ENCODE data around the gene SERTAD3.
"Not testable (repeated sequence)": the region's sequence is repeated elsewhere in the genome, so short reads cannot be mapped to it uniquely, and the experiment has no call there.

SERTAD3 gene

DNA sequence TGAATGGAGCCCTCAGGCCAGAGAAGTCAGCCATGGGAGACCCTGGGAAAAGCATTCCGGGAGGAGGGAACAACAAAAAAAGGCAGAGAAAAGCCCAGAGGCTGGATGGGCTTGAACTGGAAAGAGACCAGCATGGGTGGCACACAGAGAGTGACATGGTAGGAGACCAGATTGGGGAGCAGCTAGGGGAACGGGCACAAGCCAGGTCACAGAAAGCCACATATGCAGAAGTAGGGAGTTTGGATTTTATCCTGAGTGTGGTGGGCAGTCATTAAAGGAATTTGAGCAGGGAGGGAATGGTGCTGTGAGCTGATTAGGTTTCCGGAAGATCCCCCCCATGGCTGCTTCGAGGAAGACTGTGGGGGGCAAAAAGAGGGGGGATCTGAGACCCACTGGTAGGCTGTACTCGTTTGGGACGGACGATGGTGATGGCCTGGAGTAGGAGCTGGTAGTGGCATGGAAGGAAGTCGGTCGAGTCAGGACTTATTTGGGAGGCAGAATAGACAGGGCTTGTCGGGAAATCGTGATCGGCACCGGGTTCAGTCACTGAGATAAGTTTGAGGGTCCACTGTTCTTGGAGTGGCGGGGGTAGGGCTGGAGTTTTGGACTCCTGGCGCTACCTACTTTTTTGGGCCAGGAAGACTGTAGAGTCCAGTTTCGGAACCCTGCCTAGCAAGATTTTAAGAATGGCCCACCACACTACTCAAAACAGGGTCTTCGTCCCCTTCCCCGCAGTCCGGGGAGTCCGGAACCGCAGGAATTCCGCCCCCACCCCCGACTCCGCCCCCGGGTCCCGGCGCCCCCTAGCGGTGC lies 19.3 kb downstream of the SERTAD3 start:
- FAIRE-seq: no peak

DNA sequence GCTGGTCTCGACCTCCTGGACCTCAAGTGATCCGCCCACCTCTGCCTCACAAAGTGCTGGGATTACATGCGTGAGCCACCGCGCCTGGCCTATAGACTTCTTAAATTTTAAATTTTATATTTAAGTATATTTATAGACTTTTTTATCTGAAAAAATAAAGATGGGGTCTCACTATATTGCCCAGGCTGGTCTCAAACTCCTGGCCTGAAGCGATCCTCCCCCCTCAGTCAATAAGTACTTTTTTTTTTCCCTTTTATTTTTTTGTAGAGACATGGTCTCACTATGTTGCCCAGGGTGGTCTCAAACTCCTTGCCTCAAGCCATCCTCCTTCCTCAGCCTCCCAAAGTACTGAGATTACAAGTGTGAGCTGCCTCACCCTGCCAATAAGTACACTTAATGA lies 20.2 kb downstream of the SERTAD3 start:
- FAIRE-seq: no peak

DNA sequence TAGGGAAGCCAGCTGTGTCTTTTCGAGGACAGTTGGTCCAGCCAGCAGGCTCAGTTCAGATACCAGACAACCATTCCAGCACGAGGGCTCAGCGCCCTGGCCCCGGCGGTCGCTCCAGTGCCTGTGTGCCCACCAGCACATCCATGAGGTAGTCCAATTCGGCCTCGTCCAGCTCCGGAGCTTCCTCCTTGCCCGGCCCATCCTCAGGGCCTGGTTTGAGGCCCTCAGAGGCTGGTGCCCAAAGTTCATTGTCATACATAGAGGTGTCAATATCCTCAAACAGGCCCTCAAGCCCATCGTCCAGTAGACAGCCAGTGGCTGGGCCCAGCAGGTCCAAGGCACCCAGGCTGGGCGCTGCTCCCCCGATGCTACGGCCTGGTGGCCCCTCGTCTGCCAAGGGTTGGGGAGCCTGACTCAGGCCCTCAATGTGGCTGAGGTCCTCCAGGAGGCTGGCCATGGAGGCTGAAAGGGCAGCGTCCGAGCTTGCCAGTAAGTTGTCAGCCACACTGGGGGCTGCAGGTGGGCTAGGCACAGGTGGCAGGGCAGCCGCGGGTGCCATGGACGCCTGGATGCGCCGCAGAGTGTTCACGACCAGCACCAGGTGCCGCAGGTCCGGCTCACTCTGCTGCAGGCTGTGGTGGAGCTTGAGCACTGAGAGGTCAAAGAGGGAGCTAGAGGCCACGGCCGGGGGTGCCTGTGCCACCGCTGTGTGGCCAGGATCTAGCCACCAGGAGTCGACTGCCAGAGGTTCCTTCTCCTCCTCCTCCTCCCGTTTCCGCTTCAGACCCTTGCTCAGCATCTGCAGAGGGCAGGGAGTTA lies 21.2 kb downstream of the SERTAD3 start:
- FAIRE-seq: no peak

DNA sequence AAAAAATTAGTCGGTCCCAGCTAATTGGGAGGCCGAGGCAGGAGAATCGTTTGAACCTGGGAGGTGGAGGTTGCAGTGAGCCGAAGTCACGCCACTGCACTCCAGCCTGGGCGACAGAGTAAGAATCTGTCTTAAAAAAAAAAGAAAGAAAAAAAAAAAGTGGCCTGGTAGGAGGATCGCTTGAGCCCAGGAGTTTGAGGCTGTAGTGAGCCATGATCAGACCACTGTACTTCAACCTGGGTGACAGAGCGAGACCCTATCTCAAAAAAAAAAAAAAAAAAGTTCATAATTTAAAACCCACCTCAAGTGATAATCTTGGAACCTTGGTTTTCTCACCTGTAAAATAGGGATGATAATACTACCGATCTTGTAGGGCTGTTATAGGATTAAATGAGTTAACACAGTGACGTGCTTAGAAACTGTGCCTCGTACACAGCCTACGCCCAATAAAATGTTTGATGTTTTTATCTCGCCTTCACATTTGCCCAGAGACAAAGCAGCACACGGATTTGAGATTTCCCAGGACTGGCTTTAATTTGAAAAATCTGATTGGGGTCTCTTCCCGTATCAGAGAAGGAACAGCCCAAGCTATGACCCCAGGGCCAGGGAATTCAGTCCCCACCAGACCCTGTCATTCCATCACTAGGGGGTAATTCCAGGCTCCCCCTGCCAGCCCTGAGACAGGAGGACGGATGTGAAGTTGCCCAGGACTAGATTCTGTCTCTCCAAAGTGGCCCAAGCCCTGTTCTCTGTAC lies 22.0 kb downstream of the SERTAD3 start:
- FAIRE-seq: no peak

DNA sequence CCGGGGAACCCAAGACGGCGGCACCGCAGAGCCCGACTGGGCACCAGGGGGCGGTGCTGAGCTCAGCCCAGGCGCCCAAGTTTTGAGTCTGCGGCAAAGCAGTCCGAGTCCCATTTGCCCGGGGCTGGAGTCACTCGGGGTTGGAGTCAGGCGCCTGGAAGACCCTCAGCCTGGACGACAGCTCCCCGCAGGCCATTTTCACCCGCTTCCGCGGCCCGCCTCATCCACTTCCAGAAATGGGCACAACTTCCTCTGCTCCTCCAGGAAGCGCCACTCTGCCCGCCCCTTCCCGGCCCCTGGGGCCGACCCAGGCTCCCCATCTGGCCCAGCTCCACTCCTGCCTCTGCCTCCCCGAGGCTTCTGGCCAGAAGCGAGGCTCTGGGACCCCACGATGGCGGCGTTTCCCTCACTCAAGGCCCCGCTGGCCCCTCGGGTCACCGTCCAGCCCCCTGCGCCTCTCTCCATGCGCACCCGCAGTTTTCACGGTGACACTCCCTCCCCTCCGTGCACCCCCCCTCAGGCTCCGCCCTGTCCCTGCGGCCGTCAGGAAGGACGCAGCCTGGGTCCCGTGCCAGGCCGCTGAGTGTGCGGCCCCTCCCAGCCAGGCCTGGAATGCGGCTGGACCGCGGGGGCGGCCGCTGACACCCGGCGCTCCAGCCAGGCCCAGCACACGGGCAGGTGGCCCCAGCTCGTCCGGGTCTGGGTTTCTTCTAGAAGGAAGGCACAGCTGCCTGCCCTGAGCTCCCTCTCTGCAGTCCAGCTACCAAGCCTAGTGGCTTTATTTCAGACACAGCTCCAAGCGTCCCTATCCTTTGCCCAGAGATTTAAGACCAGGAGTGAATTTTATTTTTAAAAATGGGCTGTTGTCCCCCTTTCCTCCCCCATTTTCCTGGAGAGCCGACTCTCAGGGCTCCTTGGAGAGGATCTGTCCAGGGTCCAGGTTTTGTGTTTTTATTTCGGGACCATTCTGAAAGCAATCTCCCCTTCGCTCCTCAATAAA lies 23.1 kb downstream of the SERTAD3 start:
- FAIRE-seq: no peak

DNA sequence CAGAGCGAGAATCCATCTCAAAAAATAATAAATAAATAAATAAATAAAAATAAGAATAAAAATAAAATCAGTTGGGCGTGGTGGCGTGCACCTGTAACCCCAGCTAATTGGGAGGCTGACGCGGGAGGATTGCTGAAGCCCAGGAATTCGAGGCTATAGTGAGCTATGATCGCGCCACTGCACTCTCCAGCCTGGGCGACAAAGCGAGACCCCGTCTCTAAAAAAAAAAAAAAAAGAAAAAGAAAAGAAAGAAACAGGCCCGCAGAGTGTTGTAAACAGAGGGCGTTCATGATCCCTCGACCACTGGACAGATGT lies 23.7 kb downstream of the SERTAD3 start:
- FAIRE-seq: no peak

DNA sequence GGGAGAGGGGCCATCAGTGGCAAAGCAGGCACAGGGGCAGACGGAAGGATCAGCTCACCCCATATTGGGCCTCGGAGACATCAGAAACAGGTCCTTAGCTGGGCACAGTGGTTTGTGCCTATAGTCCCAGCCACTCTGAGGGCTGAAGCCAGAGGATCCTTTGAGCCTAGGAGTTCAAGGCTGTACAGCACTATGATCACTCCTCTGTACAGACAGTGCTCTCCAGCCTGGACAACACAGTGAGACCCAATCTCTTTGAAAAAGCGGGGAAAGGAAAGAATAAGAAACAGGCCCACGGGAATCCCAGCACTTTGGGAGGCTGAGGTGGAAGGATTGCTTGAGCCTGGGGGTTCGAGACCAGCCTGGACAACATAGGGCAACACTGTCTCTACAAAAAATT lies 24.4 kb downstream of the SERTAD3 start:
- FAIRE-seq: no peak

DNA sequence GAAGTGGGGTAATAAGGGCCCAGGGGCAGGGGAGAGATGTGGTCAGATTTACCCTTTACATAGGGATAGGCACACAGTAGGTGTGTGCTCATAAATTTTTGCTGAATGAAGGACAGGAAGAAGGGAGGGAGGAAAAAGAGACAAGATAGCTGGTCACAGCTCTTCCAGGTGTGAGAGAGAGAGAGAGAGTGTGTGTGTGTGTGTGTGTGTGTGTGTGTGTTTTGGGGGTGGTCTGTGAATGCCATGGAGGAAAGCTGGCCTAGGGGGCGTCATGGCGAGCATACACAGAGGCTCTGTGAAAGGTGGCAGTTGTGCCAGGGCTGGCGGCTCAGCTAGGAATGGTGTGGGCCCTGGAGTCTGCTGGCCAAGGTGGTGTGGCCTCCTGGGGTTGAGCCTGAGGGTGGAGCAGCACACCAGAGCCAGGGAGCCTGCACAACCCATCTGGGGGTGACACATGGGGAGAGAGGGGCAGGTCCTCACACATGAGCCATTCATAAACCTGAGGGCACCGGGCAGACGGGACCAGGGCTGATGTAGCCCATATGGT lies 25.0 kb downstream of the SERTAD3 start:
- no peak for FAIRE-seq

DNA sequence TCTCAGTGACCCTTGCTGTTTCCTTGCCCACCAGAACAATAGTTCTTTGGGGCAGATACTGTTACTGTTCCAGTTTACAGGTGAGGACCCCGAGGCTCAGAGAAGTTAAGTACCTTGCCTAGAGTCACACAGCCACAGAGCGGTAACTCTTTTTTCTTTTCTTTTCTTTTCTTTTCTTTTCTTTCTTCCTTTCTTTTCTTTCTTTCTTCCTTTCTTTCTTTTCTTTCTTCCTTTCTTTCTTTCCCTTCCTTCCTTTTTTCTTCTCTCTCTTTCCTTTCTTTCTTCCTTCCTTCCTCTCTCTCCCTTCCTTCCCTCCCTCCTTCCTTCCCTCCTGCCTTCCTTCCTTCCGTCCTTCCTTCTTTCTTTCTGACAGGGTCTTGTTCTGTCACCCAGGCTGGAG lies 26.1 kb downstream of the SERTAD3 start:
- no peak for FAIRE-seq

DNA sequence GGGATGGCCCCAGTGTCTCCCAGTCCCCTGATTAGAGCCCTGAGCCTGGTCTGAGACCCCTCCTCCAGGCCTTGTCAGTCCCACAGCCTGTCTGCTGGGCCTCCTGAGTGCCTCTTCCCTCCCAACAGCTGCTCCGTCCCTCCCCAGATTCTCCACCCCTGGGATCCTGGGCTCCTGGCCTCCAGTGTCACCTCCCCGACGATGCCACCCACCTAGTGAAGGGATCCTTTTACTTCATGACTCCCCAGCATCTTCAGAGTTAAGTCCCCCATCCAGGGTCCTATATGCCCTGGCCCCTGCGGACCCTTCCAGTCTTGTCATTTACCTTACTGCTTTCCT lies 26.5 kb downstream of the SERTAD3 start:
- FAIRE-seq: no peak

DNA sequence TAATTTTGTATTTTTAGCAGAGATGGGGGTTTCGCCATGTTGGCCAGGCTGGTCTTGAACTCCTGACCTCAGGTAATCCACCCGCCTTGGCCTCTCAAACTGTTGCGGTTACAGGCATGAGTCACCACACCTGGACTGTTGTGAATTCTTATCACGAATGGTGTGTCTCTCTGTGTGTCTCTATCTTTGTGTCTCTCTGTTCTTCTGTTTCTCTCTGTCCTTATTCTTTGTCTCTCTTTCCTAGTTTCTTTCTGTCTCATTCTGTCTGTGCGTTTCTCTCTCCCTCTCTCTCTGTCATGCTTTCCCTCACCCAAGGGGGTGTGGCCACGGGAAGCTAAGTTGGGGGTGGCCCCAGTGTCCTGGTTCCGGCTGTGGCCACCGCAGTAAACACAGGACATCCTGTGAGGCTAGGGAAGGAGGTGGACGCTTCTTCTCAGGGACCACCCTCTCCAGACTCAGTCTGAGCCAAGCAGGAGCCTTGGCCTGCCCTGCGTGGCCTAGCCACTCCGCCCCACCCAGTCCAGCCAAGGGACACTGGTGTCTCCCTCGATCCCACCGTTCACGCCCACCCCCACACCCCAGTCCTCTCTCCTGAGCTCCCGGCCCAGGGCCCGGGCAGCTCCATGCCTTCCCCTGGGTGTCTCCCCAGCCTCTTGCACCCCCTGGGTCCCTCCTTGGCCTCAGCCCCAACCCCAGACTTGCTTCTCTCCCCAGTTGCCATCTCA lies 27.1 kb downstream of the SERTAD3 start:
- FAIRE-seq: no peak

DNA sequence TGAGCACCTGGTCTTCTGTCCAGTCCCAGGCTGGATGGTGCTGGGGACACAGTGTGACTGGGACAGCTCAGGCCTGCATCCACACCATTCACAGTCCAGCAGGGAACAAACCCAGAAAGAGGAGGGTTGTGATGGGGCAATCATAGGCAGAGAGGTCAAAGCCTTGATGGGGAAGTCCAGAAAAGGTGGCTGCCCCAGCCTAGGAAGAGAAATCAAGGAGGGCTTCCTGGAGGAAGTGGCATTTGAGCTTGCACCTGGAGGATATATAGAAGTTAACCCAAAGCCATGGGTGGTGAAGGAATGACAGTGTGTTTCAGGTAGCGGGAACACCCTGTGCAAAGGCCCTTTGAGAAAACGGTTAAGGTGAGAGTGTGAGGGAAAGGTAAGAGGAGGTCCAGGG lies 28.4 kb downstream of the SERTAD3 start:
- no peak for FAIRE-seq

DNA sequence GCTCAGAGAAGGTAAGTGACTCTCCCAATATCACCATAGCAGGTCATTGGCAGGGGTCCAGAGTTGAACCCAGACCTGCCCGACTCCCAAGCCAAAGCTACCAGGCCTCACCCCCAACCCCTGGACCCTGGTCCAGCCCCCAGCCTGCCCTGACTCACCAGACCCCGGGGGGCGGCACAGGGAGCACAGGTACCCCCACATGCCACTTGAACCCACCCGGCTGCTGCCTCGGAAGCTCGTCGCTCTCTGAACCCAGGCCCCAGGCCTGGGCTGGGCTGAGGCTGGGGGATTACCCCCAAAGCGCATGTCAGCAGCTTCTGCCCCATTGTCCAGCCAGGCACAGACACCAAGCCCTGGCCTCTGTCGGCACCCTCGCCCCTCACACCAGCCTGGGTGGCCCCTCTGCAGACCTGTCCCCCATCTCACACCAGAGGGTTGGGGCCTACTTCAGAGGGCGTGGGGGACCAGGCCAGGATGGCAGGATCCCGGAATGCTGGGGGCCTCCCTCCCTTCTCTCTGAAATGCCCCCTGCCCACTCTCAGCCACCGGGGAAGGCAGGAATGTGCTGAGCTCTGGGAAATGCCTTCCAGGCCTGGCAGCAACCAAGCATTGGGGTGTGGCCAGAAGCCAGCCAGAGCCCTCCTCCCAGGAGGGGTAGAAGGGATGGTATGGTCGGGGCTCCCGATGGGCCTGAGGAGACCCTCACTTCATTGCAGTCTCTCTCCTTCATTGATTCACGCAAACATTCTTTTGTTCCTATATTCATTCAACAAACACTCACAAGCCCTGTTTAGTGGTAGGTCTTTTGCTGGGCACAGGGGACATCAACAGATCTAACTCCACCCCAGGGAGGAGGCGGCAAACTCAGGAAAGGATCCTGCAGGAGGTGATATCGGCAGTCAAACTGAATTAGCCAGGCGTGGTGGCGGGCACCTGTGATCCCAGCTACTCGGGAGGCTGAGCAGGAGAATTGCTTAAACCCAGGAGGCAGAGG lies 29.3 kb downstream of the SERTAD3 start:
- FAIRE-seq: no peak

DNA sequence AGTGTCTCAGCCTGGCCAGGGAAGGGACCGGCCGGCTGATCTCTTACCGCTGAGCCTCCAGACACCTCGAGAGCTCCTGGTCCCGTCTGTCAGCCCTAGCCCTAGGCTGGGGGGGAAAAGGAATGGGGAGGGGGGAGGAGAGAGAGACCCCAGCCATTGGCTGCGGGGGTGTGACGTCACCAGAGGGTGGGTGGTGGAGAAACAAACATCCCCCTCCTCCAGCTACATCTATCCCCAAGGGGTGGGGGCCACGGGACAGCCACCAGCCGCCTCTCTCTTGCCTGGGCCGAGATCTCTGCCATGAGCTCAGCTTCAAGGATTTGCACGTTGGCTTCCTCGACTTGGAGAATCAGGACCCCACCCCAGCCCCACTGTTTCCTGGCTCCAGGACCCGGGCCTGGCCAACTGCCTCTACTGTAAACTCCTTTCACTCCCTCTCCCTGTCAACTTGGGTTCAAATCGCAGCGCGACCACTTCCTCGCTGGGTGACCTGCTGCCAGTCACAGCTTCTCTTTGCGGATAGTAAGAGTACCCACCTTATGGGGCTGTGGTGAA lies 30.8 kb downstream of the SERTAD3 start, which contains the start of gene PRX:
Gene PRX (minus strand): TSS at position 88 of the 555 bp plus-strand sequence. CDS start 5,446 bp downstream, outside the sequence.
- no peak for FAIRE-seq

DNA sequence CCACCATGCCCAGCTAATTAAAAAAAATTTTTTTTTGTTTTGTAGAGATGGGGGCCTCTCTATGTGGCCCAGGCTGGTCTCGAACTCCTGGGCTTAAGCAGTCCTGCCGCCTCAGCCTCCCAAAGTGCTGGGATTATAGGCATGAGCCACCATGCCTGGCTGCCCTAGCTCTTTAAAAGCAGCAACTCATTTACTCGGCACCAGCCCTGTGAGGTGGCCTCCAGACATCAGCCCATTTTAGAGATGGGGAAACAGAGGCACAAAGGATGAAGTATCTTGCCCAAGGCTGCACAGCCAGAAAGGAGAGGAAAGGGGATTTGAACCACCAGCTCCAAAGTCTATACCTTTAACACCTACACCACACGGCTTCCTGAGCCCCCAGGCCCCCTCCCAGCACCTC lies 31.3 kb downstream of the SERTAD3 start:
- no peak for FAIRE-seq

DNA sequence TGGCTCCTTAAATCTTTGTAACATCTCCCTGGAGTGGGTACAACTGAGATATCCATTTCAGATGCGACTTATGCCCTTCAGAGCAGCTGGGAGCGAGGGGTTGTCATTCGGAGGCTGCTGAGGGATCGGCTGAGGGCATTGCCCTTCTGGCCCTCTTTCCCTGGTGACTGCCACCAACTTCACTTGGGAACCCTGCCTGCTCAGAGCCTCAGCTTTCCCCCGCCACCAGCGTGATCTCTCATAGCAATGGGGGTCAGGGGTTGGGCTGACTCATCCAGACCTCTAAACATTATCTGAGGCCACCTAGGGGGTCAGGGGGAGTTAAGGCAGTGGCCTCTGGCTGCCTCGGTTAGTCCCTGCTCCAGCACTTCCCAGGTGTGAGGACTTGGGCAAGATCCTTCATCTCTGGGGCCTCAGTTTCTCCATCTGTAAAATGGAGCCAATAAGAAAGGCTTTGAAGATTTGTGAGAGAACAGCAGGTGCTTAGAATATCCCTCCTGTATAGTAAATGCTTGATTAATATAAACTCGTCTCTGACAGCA lies 32.1 kb downstream of the SERTAD3 start:
- no peak for FAIRE-seq

DNA sequence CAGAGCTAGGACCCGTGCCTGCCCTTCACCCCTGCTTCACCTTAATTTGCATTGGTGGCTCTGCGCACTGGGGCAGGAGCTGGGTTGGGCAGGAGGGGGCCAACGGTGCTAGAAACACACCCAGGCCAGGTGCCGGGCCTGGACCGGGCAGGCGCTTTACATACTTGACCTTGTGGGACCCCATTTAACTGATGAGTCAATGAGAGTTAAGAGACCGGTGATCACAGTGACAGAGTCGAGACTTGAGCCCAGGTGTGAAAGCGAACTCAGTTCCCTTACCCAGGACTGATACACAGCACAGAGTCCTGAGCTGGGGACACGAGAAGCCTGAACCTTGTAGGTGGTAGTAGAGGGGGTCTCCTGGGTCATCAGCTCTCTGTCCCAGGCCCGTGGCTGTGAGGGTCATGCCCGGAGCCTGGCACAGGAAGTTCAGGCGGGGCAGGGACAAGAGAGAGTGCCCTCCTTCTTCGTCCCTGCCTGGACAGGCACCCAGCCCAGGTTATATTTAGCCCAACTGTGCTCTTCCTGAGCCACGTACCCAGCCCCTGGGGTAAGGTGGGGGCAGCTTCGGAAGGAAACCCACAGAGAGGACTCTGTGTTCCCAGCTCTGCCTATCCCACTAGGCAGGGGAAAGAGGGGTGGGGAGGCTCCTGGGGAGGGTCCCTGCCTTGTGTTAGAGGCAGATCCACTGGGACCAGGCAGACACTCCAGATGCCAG lies 32.9 kb downstream of the SERTAD3 start:
- no peak for FAIRE-seq

DNA sequence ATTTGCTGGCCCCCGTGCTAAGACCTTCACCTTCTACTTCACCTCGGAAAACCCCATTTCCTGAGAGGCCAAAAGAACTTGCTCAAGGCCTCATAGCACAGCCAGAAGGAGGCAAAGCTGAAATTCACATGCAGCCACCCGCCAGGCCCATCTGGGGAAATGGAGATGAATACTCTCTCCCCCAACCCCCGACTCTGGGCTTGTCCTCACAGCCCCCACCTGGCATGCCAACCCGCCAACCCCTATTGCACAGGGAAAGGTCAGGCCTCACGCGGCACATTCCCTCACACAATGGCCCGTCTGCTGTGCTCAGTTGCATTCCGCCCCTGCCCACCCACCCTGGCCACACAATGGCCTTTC lies 34.1 kb downstream of the SERTAD3 start:
- FAIRE-seq: no peak

DNA sequence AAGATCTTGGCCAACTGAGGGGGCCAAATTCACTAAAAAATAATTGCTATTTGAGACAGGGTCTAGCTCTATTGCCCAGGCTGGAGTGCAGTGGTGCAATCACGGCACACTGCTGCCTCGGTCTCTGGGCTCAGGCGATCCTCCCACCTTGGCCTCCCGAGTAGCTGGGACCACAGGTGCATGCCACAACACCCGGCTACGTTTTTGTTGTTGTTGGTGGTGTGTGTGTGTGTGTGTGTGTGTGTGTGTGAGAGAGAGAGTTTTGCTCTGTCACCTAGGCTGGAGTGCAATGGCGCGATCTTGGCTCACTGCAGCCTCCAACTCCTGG lies 35.6 kb downstream of the SERTAD3 start:
- not testable (repeated sequence) for FAIRE-seq

Data from endometrium (tissue), 2 donors.